Measurements from ENCODE around the gene ZNRF3.

DNA sequence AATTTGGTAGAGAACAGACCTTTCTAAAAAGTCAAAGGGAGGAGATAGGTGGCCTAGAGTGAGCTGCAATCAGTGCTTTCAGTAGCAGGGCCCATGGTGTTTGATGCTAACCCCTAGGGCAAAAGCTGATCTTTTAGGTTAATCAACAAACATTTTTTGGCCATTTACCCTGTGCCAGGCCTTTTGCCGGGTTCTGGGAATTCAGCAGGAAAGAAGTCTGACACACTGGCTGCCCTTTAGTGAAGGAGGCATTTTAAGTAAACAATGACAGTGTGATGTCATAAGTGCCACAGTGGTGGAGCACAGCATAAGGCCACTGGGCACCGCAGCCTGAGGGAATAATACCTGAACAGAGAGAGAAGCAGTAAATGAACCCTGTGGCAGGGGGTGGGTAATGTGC is 149.2 kb downstream of the ZNRF3 start:
- TF ChIP-seq, protein P1, sequence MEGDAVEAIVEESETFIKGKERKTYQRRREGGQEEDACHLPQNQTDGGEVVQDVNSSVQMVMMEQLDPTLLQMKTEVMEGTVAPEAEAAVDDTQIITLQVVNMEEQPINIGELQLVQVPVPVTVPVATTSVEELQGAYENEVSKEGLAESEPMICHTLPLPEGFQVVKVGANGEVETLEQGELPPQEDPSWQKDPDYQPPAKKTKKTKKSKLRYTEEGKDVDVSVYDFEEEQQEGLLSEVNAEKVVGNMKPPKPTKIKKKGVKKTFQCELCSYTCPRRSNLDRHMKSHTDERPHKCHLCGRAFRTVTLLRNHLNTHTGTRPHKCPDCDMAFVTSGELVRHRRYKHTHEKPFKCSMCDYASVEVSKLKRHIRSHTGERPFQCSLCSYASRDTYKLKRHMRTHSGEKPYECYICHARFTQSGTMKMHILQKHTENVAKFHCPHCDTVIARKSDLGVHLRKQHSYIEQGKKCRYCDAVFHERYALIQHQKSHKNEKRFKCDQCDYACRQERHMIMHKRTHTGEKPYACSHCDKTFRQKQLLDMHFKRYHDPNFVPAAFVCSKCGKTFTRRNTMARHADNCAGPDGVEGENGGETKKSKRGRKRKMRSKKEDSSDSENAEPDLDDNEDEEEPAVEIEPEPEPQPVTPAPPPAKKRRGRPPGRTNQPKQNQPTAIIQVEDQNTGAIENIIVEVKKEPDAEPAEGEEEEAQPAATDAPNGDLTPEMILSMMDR (IDR thresholded peaks at IDR 0.05), result no peak
- TF ChIP-seq POLR2A (IDR thresholded peaks at IDR 0.05), result no peak
